ENCODE measurements around the gene SFTPB. TPM values are rescaled to one million over a fixed set of nuclear protein-coding genes. Genes with fewer than 3 reads are reported as not detected.
A peak's percentile ranks its signal among the peaks of the same experiment; 100 is the strongest.
"Not testable (repeated sequence)": the region's sequence is repeated elsewhere in the genome, so short reads cannot be mapped to it uniquely, and the experiment has no call there.

The SFTPB gene
- total RNA-seq, 6 experiments from 2014 or later = 0.06 to 1.1 (median 0.79) TPM; not detected in 2

GRCh38 chr2:85674417-85674816, 6.4 kb upstream of the SFTPB start:
- ATAC-seq (no peak), DNase-seq (no peak)
- intact Hi-C loops (cut with DNase I) = no loop called here
- no peak overlapping the region for H3K27ac ChIP-seq
- WGBS (ENCODE audit: insufficient coverage, low coverage, low lambda C conversion rate, missing lambda C conversion rate) = no CpG with 5 or more reads among the region's 2 CpGs
- peaks cover 0 to 7% (median 0%) of the 10 kb centered on the region in 4 donors for H3K4me1 ChIP-seq
- no peak overlapping the region for H3K4me3 ChIP-seq
- no peaks in the 10 kb centered on the region for H3K27me3 ChIP-seq
- H3K36me3 ChIP-seq = no peaks in the 10 kb centered on the region
- TF ChIP-seq POLR2A (IDR thresholded peaks at IDR 0.05) = no peak
- TF ChIP-seq CTCF (IDR thresholded peaks at IDR 0.05) = no peak
- no peaks in the 10 kb centered on the region for H3K9me3 ChIP-seq

GRCh38 chr2:85673716-85674375, 5.8 kb upstream of the SFTPB start:
- H3K4me1 ChIP-seq = peaks cover 0 to under 1% (median 0%) of the 10 kb centered on the region in 4 donors
- no peaks in the 10 kb centered on the region for H3K9me3 ChIP-seq
- WGBS (ENCODE audit: insufficient coverage, low coverage, low lambda C conversion rate, missing lambda C conversion rate) = 67% methylated on average over 6 of the region's 11 CpGs
- no peak for ATAC-seq
- no peak for DNase-seq
- no peak overlapping the region for H3K4me3 ChIP-seq
- no peaks in the 10 kb centered on the region for H3K36me3 ChIP-seq
- TF ChIP-seq CTCF (IDR thresholded peaks at IDR 0.05) (no peak), POLR2A (IDR thresholded peaks at IDR 0.05) (no peak)
- intact Hi-C loops (cut with DNase I) = no loop called here
- H3K27ac ChIP-seq = no peak overlapping the region
- no peaks in the 10 kb centered on the region for H3K27me3 ChIP-seq

- ATAC-seq = peak in 1 of 4 donors; percentile 35
- Histone ChIP-seq H3K36me3 (no peaks in the 10 kb centered on the region), H3K4me3 (no peak overlapping the region), H3K4me1 (no peaks in the 10 kb centered on the region), H3K9me3 (no peaks in the 10 kb centered on the region), H3K27ac (no peak overlapping the region), H3K27me3 (no peaks in the 10 kb centered on the region)
- no peak for TF ChIP-seq CTCF (IDR thresholded peaks at IDR 0.05)
- no peak for TF ChIP-seq POLR2A (IDR thresholded peaks at IDR 0.05)
- intact Hi-C loops (cut with DNase I) = no loop called here
- 45% methylated on average over 9 of the region's 9 CpGs for WGBS (ENCODE audit: insufficient coverage, low coverage, low lambda C conversion rate, missing lambda C conversion rate)
- DNase-seq = no peak
Measured at GRCh38 chr2:85672456-85672855, 4.5 kb upstream of the SFTPB start.

GRCh38 chr2:85670416-85670815, 2.4 kb upstream of the SFTPB start:
- 80% methylated on average over 5 of the region's 13 CpGs for WGBS (ENCODE audit: insufficient coverage, low coverage, low lambda C conversion rate, missing lambda C conversion rate)
- intact Hi-C loops (cut with DNase I); H3K27ac ChIP-seq: not testable (repeated sequence)

GRCh38 chr2:85669549-85669948, 1.6 kb upstream of the SFTPB start:
- Histone ChIP-seq H3K27me3 (no peaks in the 10 kb centered on the region), H3K9me3 (no peaks in the 10 kb centered on the region), H3K27ac (no peak overlapping the region), H3K4me3 (no peak overlapping the region), H3K4me1 (no peaks in the 10 kb centered on the region), H3K36me3 (no peaks in the 10 kb centered on the region)
- WGBS (ENCODE audit: insufficient coverage, low coverage, low lambda C conversion rate, missing lambda C conversion rate) = 64% methylated on average over 5 of the region's 5 CpGs
- ATAC-seq (no peak), DNase-seq (peak in 1 of 3 donors; percentile 19)
- intact Hi-C loops (cut with DNase I) = no loop called here
- TF ChIP-seq CTCF (IDR thresholded peaks at IDR 0.05) (no peak), POLR2A (IDR thresholded peaks at IDR 0.05) (no peak)

More at GRCh38 chr2:85670416-85670815, 2.4 kb upstream of the SFTPB start:
- not testable (repeated sequence) for H3K4me1 ChIP-seq, H3K36me3 ChIP-seq, H3K27me3 ChIP-seq, H3K9me3 ChIP-seq, H3K4me3 ChIP-seq, ATAC-seq, DNase-seq
